ENCODE data around the gene ABCC1.

GRCh38 chr16:16080465-16081065 is 131.1 kb downstream of the ABCC1 start:
- TF ChIP-seq SUZ12 (IDR thresholded peaks at IDR 0.05; ENCODE audit: extremely low read depth, insufficient read depth, insufficient read length) (no peak), YY1 (IDR thresholded peaks at IDR 0.05; ENCODE audit: insufficient read depth, insufficient read length) (no peak), ZNF274 (IDR thresholded peaks at IDR 0.05; ENCODE audit: low read depth, low read length) (no peak)

Data from NT2/D1 (cell line).